A673 (cell line): ENCODE measurements around the gene LAPTM4A.

ENCODE experiments used
- EZH2 ChIP-seq: fragments of 200-600 bp; sonication (generic); IDR thresholded peaks from 2 replicates; pipeline ENCODE4 v1.6.1; 2017; ENCODE audit warnings: borderline replicate concordance, low read depth, mild to moderate bottlenecking, mixed read lengths, antibody characterized with exemption, low read length; ENCODE audit not compliant: poor library complexity, severe bottlenecking
- TF ChIP-seq, protein P1 (sequence below): fragments of 300-800, 200-600 bp; sonication (generic); conservative IDR thresholded peaks from 2 replicates; pipeline ENCODE4 v1.5.1; 2017; ENCODE audit warnings: low read depth, mild to moderate bottlenecking, antibody characterized with exemption, low read length, moderate library complexity, mixed read lengths

DNA sequence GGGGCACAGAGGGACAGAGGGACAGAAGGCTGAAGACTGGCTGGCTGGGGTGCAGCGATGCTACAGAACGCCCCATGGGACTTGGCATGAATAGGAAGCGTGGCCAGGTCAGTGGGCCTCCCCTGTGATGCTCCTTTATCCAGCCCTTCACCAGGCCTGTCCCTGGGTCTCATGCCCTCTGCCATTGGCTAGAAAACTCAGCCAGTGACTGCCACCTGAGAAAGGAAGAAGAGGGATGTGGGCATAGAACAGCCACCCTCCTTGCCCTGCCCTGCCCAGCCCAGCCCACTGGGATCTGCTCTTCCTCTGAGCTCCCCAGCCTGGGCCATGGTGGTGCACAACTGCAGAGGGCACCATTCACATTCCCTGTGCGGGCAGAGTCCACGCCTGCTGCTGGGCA, 10.5 kb upstream of the LAPTM4A start:
- TF ChIP-seq, protein P1, sequence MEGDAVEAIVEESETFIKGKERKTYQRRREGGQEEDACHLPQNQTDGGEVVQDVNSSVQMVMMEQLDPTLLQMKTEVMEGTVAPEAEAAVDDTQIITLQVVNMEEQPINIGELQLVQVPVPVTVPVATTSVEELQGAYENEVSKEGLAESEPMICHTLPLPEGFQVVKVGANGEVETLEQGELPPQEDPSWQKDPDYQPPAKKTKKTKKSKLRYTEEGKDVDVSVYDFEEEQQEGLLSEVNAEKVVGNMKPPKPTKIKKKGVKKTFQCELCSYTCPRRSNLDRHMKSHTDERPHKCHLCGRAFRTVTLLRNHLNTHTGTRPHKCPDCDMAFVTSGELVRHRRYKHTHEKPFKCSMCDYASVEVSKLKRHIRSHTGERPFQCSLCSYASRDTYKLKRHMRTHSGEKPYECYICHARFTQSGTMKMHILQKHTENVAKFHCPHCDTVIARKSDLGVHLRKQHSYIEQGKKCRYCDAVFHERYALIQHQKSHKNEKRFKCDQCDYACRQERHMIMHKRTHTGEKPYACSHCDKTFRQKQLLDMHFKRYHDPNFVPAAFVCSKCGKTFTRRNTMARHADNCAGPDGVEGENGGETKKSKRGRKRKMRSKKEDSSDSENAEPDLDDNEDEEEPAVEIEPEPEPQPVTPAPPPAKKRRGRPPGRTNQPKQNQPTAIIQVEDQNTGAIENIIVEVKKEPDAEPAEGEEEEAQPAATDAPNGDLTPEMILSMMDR = no peak
- TF ChIP-seq EZH2 = no peak
